Activated CD4-positive, CD25-positive, alpha-beta regulatory T cell (primary cell): ENCODE data around the gene HERC6.
"Not testable (repeated sequence)": the region's sequence is repeated elsewhere in the genome, so short reads cannot be mapped to it uniquely, and the experiment has no call there.

Source experiments
- DNase-seq, 4 experiments: peaks; one replicate each; lab custom pipeline; 2025; lab: John Stamatoyannopoulos, UW

The HERC6 gene

GRCh38 chr4:88390128-88390527 is 11.5 kb downstream of the HERC6 start:
- DNase-seq, result no peak

DNA sequence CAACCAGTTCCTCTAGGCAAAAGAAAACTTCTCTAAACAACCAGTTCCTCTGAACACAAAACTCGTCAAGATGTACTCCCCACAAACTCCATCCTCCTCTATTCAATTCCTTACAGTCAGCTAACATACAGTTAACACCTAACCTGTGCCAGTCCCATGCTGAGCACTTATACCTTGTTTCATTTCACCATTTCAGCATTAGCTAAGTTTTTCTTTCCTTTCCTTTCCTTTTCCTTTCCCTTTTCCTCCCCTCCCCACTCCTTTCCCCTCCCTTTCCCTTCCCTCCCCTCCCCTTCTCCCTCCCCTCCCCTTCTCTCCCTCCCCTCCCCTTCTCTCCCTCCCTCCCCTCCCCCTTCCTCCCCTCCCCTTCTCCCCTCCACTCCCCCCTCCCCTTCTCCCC is 13.1 kb downstream of the HERC6 start:
- DNase-seq, result no peak

- no peak for DNase-seq
These were observed 18.0 kb downstream of the HERC6 start for GRCh38 chr4:88396681-88397080.

DNA sequence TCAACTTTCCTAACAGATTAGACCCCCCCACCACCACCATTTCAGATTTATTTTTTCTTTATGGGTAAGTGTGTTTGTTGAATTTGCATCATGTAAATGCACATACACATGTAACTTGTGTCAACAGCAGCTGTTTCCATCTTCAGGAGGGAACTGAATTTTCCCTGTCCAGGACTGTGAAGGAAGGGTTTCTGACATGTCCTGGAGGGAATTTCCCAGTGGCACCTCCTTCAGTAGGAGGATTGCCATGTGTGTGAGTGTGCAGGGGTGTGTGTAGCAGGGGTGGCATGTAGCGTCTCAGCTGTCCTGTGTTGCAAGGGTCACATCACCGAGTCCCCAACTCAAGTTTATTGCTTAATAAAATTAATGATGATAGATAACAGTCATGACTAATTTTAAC is 19.7 kb downstream of the HERC6 start:
- DNase-seq, result no peak

GRCh38 chr4:88409206-88409605 is 30.6 kb downstream of the HERC6 start:
- no peak for DNase-seq

- DNase-seq, result no peak
These were observed 31.1 kb downstream of the HERC6 start for GRCh38 chr4:88409789-88410188.

- no peak for DNase-seq
These were observed 32.9 kb downstream of the HERC6 start for GRCh38 chr4:88411491-88412096.

- DNase-seq, result no peak
These were observed 35.1 kb downstream of the HERC6 start for GRCh38 chr4:88413801-88414200.

DNA sequence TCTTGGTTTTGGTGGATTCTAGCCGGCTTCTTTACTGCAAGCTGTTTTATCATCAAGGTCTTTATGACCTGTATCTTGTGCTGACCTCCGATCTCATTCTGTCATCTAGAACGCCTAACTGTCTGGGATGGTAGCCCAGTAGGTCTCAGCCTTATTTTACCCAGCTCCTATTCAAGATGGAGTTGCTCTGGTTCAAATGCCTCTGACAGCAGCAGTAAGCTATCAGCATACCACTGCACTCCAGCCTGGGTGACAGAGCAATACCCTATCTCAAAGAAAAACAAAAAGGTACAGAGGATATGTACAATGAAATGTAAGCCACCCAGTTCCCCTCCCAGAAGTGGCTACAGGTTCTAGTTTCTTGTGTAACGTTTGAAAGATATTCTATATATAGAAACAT is 36.1 kb downstream of the HERC6 start:
- no peak for DNase-seq

DNA sequence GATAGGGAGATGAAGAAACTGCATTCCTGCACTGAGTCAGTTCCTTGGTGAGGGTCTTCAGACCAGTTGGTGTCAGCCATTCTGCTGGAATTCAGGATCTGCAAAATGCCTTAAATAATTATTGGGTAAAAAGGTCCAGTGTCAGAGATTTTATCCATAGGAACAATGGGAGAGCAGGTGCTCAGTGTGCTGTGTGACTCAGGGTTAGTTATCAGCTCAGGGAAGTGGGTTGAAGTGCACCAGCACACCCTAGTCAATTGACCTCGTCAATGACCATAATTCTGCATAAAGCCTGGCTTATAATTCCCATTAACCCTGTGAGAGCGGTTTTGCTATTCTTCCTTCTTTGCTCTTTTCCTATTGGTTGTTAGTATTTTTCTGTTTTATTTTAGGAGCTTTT is 37.3 kb downstream of the HERC6 start:
- no peak for DNase-seq

GRCh38 chr4:88418411-88418810 is 39.8 kb downstream of the HERC6 start:
- DNase-seq, result no peak

- DNase-seq, result no peak
These were observed 41.2 kb downstream of the HERC6 start for GRCh38 chr4:88419874-88420273.

GRCh38 chr4:88420844-88421243 is 42.2 kb downstream of the HERC6 start:
- DNase-seq, result no peak

DNA sequence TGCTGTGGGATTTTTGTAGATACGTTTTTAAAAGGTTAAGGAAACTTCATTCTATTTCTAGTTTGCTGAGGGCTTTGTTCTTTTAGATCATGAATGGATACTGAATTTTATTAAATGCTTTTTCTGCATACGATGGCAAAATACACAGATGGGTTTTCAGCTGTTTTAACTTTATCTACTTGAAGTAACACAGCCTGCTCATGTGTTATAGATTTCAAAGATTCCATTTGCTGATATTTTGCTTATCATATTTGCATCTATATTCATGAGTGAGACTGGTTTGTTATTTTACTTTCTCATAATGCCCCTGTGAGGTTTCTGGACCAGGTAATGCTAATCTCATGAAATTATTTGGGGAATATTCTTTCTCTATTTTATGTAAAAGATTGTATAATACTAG is 43.8 kb downstream of the HERC6 start:
- no peak for DNase-seq

DNA sequence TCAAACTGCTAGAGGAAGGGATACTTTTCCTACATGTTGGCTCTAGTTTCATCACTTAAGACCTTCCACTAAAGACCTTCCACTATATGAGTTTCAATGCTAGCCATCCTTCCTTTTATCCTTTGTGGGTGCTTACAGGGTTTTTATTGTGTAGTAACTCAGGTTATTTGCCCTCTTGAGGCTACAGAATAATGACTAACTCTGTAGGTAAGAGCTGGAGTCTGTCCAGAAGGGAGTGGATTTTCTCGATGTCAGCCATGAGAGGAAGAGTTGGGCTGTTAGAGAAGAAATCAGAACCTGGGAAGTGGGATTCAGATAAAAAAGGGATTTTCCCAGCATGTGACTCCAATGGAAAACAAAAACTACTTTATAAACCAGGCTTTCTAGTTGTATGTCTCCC is 50.7 kb downstream of the HERC6 start:
- DNase-seq, result no peak

GRCh38 chr4:88435987-88436693 is 57.5 kb downstream of the HERC6 start:
- DNase-seq, result no peak

DNA sequence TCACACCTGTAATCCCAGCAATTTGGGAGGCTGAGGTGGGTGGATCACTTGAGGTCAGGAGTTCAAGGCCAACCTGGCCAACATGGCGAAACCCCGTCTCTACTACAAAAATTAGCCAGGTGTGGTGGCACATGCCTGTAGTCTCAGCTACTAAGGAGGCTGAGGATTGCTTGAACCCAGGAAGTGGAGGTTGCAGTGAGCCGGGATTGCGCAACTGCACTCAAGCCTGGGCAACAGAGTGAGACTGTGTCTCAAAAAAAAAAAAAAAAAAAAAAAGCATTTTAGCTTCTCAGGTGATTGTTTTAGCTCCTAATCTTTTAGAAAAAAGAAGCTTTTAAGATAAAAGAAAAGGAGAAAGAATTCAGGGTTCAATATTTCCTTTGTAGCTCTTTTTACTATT is 59.2 kb downstream of the HERC6 start:
- not testable (repeated sequence) for DNase-seq

DNA sequence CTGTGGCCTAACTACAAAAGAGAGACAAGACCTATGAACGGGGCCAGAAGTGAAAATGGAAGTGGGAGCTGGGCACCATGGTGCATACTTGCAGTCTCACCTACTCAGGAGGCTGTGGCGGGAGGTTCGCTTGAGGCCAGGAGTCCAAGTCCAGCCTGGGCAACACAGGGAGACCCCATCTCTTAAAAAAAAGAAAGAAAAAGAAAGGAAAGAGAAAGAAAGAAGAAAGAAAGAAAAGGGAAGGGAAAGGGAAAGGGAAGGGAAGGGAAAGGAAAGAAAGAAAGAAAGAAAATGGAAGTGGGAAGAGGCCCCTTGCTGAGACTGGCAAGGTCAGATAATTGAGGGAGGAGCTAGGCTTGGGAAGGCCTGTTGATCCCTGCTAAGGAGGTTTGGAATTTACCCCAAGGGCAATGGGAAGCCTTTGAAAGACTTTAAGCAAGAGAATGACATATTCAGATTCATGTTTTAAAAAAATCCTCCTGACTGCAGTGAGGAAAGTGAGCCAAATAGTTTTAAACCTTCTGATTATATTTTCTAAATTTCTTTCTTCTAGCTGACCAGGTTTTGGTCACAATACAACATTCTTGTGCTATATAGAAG is 60.6 kb downstream of the HERC6 start:
- no peak for DNase-seq

DNA sequence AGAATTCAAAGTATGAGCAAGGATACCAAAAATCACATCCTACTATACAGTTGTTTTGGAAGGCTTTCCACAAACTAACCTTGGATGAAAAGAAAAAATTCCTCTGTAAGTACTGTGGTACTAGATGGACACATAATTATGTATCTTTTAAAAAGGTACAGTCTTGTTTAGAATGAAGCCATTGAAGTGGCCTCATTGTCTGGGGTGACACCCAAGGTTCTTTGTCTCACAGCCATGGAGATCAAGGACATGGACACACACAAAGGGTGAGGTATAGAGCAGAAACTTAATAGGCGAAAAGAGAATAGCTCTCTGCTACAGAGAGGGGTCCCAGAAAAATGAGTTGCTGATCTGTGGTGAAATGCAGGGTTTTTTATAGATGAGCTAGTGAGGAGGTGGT is 61.5 kb downstream of the HERC6 start:
- DNase-seq, result no peak

- DNase-seq, result no peak
These were observed 63.0 kb downstream of the HERC6 start for GRCh38 chr4:88441696-88442095.

- no peak for DNase-seq
These were observed 64.1 kb downstream of the HERC6 start for GRCh38 chr4:88442689-88443191.

- DNase-seq, result no peak
These were observed 64.8 kb downstream of the HERC6 start for GRCh38 chr4:88443486-88443885.

DNA sequence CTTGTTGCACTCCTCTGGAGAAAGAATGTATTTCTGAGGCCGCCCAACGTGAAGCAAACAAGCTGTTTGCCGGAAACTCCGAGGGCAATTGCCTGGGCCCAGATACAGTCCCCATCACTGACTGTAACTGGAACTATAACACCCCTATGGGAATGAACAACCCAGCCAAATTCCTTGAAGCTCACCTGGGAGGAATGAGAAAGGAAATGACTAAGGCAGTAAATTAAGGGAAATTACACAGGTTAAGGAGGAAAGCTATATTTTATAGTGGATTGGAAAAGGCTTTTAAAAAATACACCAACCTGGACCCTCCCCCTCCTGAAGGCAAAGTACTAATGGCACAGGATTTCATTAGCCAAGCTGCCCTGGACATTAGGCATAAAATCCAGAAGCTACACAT is 66.6 kb downstream of the HERC6 start:
- DNase-seq, result no peak
